A673 (cell line): ENCODE measurements around the gene AP4E1. TPM values are rescaled to one million over a fixed set of nuclear protein-coding genes. Genes with fewer than 3 reads are reported as not detected.

ENCODE experiments used
- BruUV-seq: library from RNA; stranded (reverse); fragments of 400-500 nt; replicated peaks from 2 replicates; lab custom pipeline; 2021; lab: Mats Ljungman, UMichigan
- CTCF ChIA-PET: fragments of 300-600 bp; sonication (Branson Sonifier 250); formaldehyde crosslinking; loops from one replicate; lab custom pipeline; 2022; ENCODE audit warnings: antibody characterized with exemption; lab: Charles Lee
- POLR2A ChIA-PET: fragments of 300-600 bp; sonication (Branson Sonifier 250); formaldehyde crosslinking; loops from one replicate; lab custom pipeline; 2022; ENCODE audit warnings: antibody characterized with exemption; ENCODE audit not compliant: low non-redundant PET; lab: Charles Lee
- DNase-seq: peaks from one replicate; pipeline ENCODE4 v3.0.0-alpha.2; 2015; ENCODE audit warnings: low spot score
- H3K27ac ChIP-seq: fragments of 200-600 bp; sonication (generic); 2 replicates; pipeline ENCODE4 v1.5.1; 2016; ENCODE audit warnings: mixed run types, low read depth, mild to moderate bottlenecking, mixed read lengths, antibody characterized with exemption, low read length; ENCODE audit not compliant: poor library complexity, severe bottlenecking
- H3K27me3 ChIP-seq: fragments of 200-600 bp; sonication (generic); replicated peaks from 2 replicates; pipeline ENCODE4 v1.6.1; 2017; ENCODE audit warnings: mixed run types, low read depth, mild to moderate bottlenecking, mixed read lengths, antibody characterized with exemption, low read length; ENCODE audit not compliant: insufficient read depth, poor library complexity
- H3K36me3 ChIP-seq: fragments of 200-600 bp; sonication (generic); 2 replicates; pipeline ENCODE4 v1.6.1; 2016; ENCODE audit warnings: mixed run types, mild to moderate bottlenecking, mixed read lengths, antibody characterized with exemption, low read length; ENCODE audit not compliant: insufficient read depth, poor library complexity, severe bottlenecking
- H3K4me1 ChIP-seq: fragments of 200-600 bp; sonication (generic); 2 replicates; pipeline ENCODE4 v1.6.1; 2017; ENCODE audit warnings: mixed run types, mild to moderate bottlenecking, mixed read lengths, antibody characterized with exemption, low read length; ENCODE audit not compliant: insufficient read depth, poor library complexity, severe bottlenecking
- H3K4me3 ChIP-seq: fragments of 200-600 bp; sonication (generic); 2 replicates; pipeline ENCODE4 v1.5.1; 2016; ENCODE audit warnings: low read depth, mixed run types, mild to moderate bottlenecking, mixed read lengths, low read length; ENCODE audit not compliant: poor library complexity, severe bottlenecking
- H3K9me3 ChIP-seq: fragments of 200-600 bp; sonication (generic); 2 replicates; pipeline ENCODE4 v1.6.1; 2016; ENCODE audit warnings: mixed run types, low read depth, mild to moderate bottlenecking, mixed read lengths, antibody characterized with exemption, low read length; ENCODE audit not compliant: poor library complexity, severe bottlenecking
- CTCF ChIP-seq: fragments of 300-800, 200-600 bp; sonication (generic); conservative IDR thresholded peaks from 2 replicates; pipeline ENCODE4 v1.5.1; 2017; ENCODE audit warnings: low read depth, mild to moderate bottlenecking, antibody characterized with exemption, low read length, moderate library complexity, mixed read lengths
- EZH2 ChIP-seq: fragments of 200-600 bp; sonication (generic); IDR thresholded peaks from 2 replicates; pipeline ENCODE4 v1.6.1; 2017; ENCODE audit warnings: borderline replicate concordance, low read depth, mild to moderate bottlenecking, mixed read lengths, antibody characterized with exemption, low read length; ENCODE audit not compliant: poor library complexity, severe bottlenecking
- intact Hi-C: fragments of 100-400 bp; cut with micrococcal nuclease; formaldehyde crosslinking; loops from one replicate; pipeline ENCODE4 v1.10.0; 2022; ENCODE audit not compliant: unreplicated experiment
- total RNA-seq: library from RNA; stranded (reverse); gene quantifications from 2 replicates; pipeline ENCODE4 v1.2.3, GENCODE V29; 2021

Gene AP4E1
- total RNA-seq, 1 experiment from 2014 or later: 13.9 TPM

GRCh38 chr15:51006336-51006985, 98.0 kb downstream of the AP4E1 start:
- H3K4me3 ChIP-seq: no peak overlapping the region
- intact Hi-C loops: no loop called here
- CTCF ChIA-PET: no interaction called here
- no TSS peak for BruUV-seq
- POLR2A ChIA-PET: no interaction called here
- no peaks in the 10 kb centered on the region for H3K27me3 ChIP-seq
- H3K27ac ChIP-seq: no peak overlapping the region
- no peaks in the 10 kb centered on the region for H3K9me3 ChIP-seq
- no peak for TF ChIP-seq CTCF
- no peak for TF ChIP-seq EZH2
- no peaks in the 10 kb centered on the region for H3K4me1 ChIP-seq
- H3K36me3 ChIP-seq: peaks cover 5% of the 10 kb centered on the region
- DNase-seq: no peak

GRCh38 chr15:51007131-51007666, 98.7 kb downstream of the AP4E1 start:
- CTCF ChIA-PET: no interaction called here
- intact Hi-C loops: no loop called here

GRCh38 chr15:51011212-51011611, 102.7 kb downstream of the AP4E1 start:
- no peaks in the 10 kb centered on the region for H3K27me3 ChIP-seq
- no peaks in the 10 kb centered on the region for H3K9me3 ChIP-seq
- H3K4me3 ChIP-seq: no peak overlapping the region
- H3K36me3 ChIP-seq: no peaks in the 10 kb centered on the region
- no peaks in the 10 kb centered on the region for H3K4me1 ChIP-seq
- no TSS peak for BruUV-seq
- no peak overlapping the region for H3K27ac ChIP-seq
- ChIA-PET CTCF (no interaction called here), POLR2A (no interaction called here)
- DNase-seq: no peak
- TF ChIP-seq EZH2 (no peak), CTCF (no peak)
- intact Hi-C loops: no loop called here

More at GRCh38 chr15:51007131-51007666, 98.7 kb downstream of the AP4E1 start:
- Histone ChIP-seq H3K4me1 (no peaks in the 10 kb centered on the region), H3K27ac (no peak overlapping the region), H3K9me3 (no peaks in the 10 kb centered on the region), H3K36me3 (peaks cover 5% of the 10 kb centered on the region), H3K27me3 (no peaks in the 10 kb centered on the region), H3K4me3 (no peak overlapping the region)
- no TSS peak for BruUV-seq
- POLR2A ChIA-PET: no interaction called here
- no peak for DNase-seq
- TF ChIP-seq EZH2 (no peak), CTCF (no peak)
